CD14-positive monocyte (primary cell): ENCODE measurements around the gene PCK2. TPM values are rescaled to one million over a fixed set of nuclear protein-coding genes. Genes with fewer than 3 reads are reported as not detected.

Experiments used
- DNase-seq, 3 donors: peaks; one replicate each; pipeline ENCODE4 v3.0.0-alpha.2; 2011 to 2022
- H2AFZ ChIP-seq: 2 replicates; pipeline ENCODE4 v1.6.0; 2012; ENCODE audit warnings: mild to moderate bottlenecking, low read depth, low read length, inconsistent platforms; ENCODE audit not compliant: insufficient read depth, poor library complexity, severe bottlenecking
- H3K27ac ChIP-seq, 2 donors: 1 replicate in 1 of 2; 2 replicates in 1 of 2; pipeline ENCODE4 v1.5.1; 2012 to 2013; ENCODE audit warnings: low read length in 2 of 2, control low read depth in 1 of 2, inconsistent platforms in 1 of 2, low read depth in 1 of 2, mild to moderate bottlenecking in 1 of 2
- H3K27me3 ChIP-seq, 2 donors: one replicate each; pipeline versions ENCODE4 v1.6.0 to v1.6.1; 2011 to 2013; ENCODE audit warnings: low read length in 2 of 2; ENCODE audit not compliant: control insufficient read depth in 2 of 2, insufficient read depth in 2 of 2
- H3K36me3 ChIP-seq, 2 donors: replicated peaks in 1 of 2; 1 replicate in 1 of 2; 2 replicates in 1 of 2; pipeline versions ENCODE4 v1.5.1 to v1.6.1; 2012 to 2013; ENCODE audit warnings: low read length in 2 of 2, control low read depth in 1 of 2, inconsistent platforms in 1 of 2, mild to moderate bottlenecking in 1 of 2; ENCODE audit not compliant: insufficient read depth in 2 of 2, control insufficient read depth in 1 of 2
- H3K4me1 ChIP-seq, 2 donors: 1 replicate in 1 of 2; 2 replicates in 1 of 2; pipeline versions ENCODE4 v1.5.1 to v1.6.1; 2012 to 2013; ENCODE audit warnings: low read length in 2 of 2, control low read depth in 1 of 2, inconsistent platforms in 1 of 2, mild to moderate bottlenecking in 1 of 2, moderate library complexity in 1 of 2; ENCODE audit not compliant: insufficient read depth in 2 of 2, control insufficient read depth in 1 of 2
- H3K4me2 ChIP-seq: replicated peaks from 2 replicates; pipeline ENCODE3; 2012; ENCODE audit warnings: low read length, moderate library complexity, mild to moderate bottlenecking; ENCODE audit not compliant: poor library complexity, severe bottlenecking; ENCODE audit errors: extremely low read depth
- H3K4me3 ChIP-seq, 3 experiments: fragments of 200-600 bp in 1 of 3; sonication (generic) in 1 of 3; replicated peaks in 1 of 3; 1 replicate in 2 of 3; 2 replicates in 1 of 3; pipeline ENCODE4 v1.5.1; 2011 to 2013; ENCODE audit warnings: low read length in 3 of 3, mild to moderate bottlenecking in 3 of 3, control low read depth in 2 of 3, low read depth in 2 of 3, inconsistent platforms in 1 of 3, moderate library complexity in 1 of 3
- H3K79me2 ChIP-seq: 2 replicates; pipeline ENCODE4 v1.6.0; 2012; ENCODE audit warnings: mild to moderate bottlenecking, control low read depth, inconsistent platforms, low read length, moderate library complexity; ENCODE audit not compliant: insufficient read depth
- H3K9ac ChIP-seq: 2 replicates; pipeline ENCODE4 v1.6.0; 2017; ENCODE audit warnings: low read length, mild to moderate bottlenecking; ENCODE audit not compliant: insufficient read depth, poor library complexity, severe bottlenecking
- H3K9me3 ChIP-seq, 2 donors: replicated peaks in 1 of 2; 1 replicate in 1 of 2; 2 replicates in 1 of 2; pipeline versions ENCODE4 v1.5.1 to v1.6.1; 2012 to 2013; ENCODE audit warnings: low read length in 2 of 2, control low read depth in 1 of 2; ENCODE audit not compliant: control insufficient read depth in 1 of 2, insufficient read depth in 1 of 2
- H4K20me1 ChIP-seq: 2 replicates; pipeline ENCODE4 v1.6.0; 2012; ENCODE audit warnings: mild to moderate bottlenecking, low read length, control low read depth, moderate library complexity; ENCODE audit not compliant: insufficient read depth
- H3K27ac Mint-ChIP-seq, 7 donors: one replicate each; pipeline ENCODE4 v1.8.0; 2020; ENCODE audit warnings: mild to moderate bottlenecking in 7 of 7, mixed read lengths in 7 of 7, moderate library complexity in 6 of 7, inconsistent platforms in 2 of 7
- H3K27me3 Mint-ChIP-seq, 3 donors: one replicate each; pipeline ENCODE4 v1.8.0; 2021 to 2022; ENCODE audit warnings: low read depth in 3 of 3, mild to moderate bottlenecking in 3 of 3, mixed read lengths in 3 of 3, moderate library complexity in 3 of 3, inconsistent platforms in 1 of 3
- H3K36me3 Mint-ChIP-seq, 2 donors: one replicate each; pipeline ENCODE4 v1.8.0; 2020; ENCODE audit warnings: mixed read lengths in 2 of 2, inconsistent platforms in 1 of 2, mild to moderate bottlenecking in 1 of 2
- H3K4me1 Mint-ChIP-seq: one replicate; pipeline ENCODE4 v1.8.0; 2020; ENCODE audit warnings: mild to moderate bottlenecking, mixed read lengths
- H3K4me3 Mint-ChIP-seq, 2 donors: one replicate each; pipeline ENCODE4 v1.8.0; 2020; ENCODE audit warnings: mild to moderate bottlenecking in 2 of 2, mixed read lengths in 2 of 2, moderate library complexity in 1 of 2
- H3K9me3 Mint-ChIP-seq, 7 donors: one replicate each; pipeline ENCODE4 v1.8.0; 2020 to 2022; ENCODE audit warnings: mixed read lengths in 7 of 7, mild to moderate bottlenecking in 6 of 7, moderate library complexity in 6 of 7, inconsistent platforms in 2 of 7
- CTCF ChIP-seq: fragments of 200-600 bp; IDR thresholded peaks from one replicate; pipeline ENCODE4 v1.8.0; 2022; ENCODE audit warnings: antibody characterized with exemption, mild to moderate bottlenecking
- WGBS: methylation state at CpG from one replicate; pipeline ENCODE4 v1.1.5; 2013; ENCODE audit warnings: missing lambda C conversion rate; ENCODE audit not compliant: insufficient coverage; 5-methylcytosine and 5-hydroxymethylcytosine counted together
- intact Hi-C, 2 donors: fragments of 100-400 bp; cut with micrococcal nuclease; formaldehyde crosslinking; loops; one replicate each; pipeline versions ENCODE4 v1.15.0 to v1.15.1; 2023
- polyA plus RNA-seq, 3 donors: library from polyadenylated mRNA; depleted of rRNA in 1 of 3; unstranded in 2 of 3; stranded (reverse) in 1 of 3; fragments of 300-500 nt in 2 of 3; fragments of >200 nt in 1 of 3; fragmentation: Illumina TruSeq in 2 of 3; gene quantifications; 1 replicate in 2 of 3; 2 replicates in 1 of 3; pipeline ENCODE4 v1.2.3, GENCODE V29; 2012 to 2021

Gene PCK2
- polyA plus RNA-seq, 3 donors = 29.9 to 34.2 (median 31.3) TPM

- peak overlapping the region in 1 of 2 donors; percentile 84 for H3K27ac ChIP-seq
- Mint-ChIP-seq H3K36me3 (peaks cover 39 to 43% of the 10 kb centered on the region in 2 donors), H3K27me3 (peaks cover 0 to 2% (median 1%) of the 10 kb centered on the region in 3 donors), H3K4me3 (no peak overlapping the region), H3K9me3 (no peaks in the 10 kb centered on the region), H3K4me1 (peaks cover 58% of the 10 kb centered on the region), H3K27ac (peak overlapping the region in 1 of 7 donors; percentile 63)
- H3K4me3 ChIP-seq = peak overlapping the region in 1 of 3 experiments; percentile 100
- H3K27me3 ChIP-seq = no peaks in the 10 kb centered on the region
- no CpG with 5 or more reads among the region's 1 CpG for WGBS
- peak overlapping the region; percentile 98 for H3K4me2 ChIP-seq
- no peaks in the 10 kb centered on the region for H3K9me3 ChIP-seq
- intact Hi-C loops = no loop called here
- peaks cover 53% of the 10 kb centered on the region for H4K20me1 ChIP-seq
- H2AFZ ChIP-seq = no peak overlapping the region
- H3K36me3 ChIP-seq = peaks cover 25 to 38% of the 10 kb centered on the region in 2 donors
- H3K4me1 ChIP-seq = peaks cover 46 to 62% of the 10 kb centered on the region in 2 donors
- no peak overlapping the region for H3K9ac ChIP-seq
- TF ChIP-seq CTCF = no peak
- no peak for DNase-seq
- peaks cover 70% of the 10 kb centered on the region for H3K79me2 ChIP-seq
Measured at GRCh38 chr14:24144451-24144850, 50.3 kb downstream of the PCK2 start.

GRCh38 chr14:24145219-24145618 is 51.1 kb downstream of the PCK2 start:
- Histone ChIP-seq H3K4me1 (peaks cover 40 to 56% of the 10 kb centered on the region in 2 donors), H3K9ac (no peak overlapping the region), H3K4me3 (peak overlapping the region in 2 of 3 experiments; percentile 84 to 100), H3K4me2 (peak overlapping the region; percentile 98), H3K27me3 (no peaks in the 10 kb centered on the region), H2AFZ (no peak overlapping the region), H4K20me1 (peaks cover 59% of the 10 kb centered on the region), H3K79me2 (peaks cover 70% of the 10 kb centered on the region), H3K36me3 (peaks cover 30 to 42% of the 10 kb centered on the region in 2 donors), H3K9me3 (no peaks in the 10 kb centered on the region), H3K27ac (peak overlapping the region in 1 of 2 donors; percentile 84)
- no peak for DNase-seq
- TF ChIP-seq CTCF = no peak
- Mint-ChIP-seq H3K4me3 (peak overlapping the region; percentile 98 to 99), H3K36me3 (peaks cover 43 to 46% of the 10 kb centered on the region in 2 donors), H3K27me3 (peaks cover 0 to 2% (median 1%) of the 10 kb centered on the region in 3 donors), H3K4me1 (peaks cover 55% of the 10 kb centered on the region), H3K9me3 (no peaks in the 10 kb centered on the region), H3K27ac (peak overlapping the region in 5 of 7 donors; percentile 14 to 99 (median 96))
- intact Hi-C loops = no loop called here
- no CpG with 5 or more reads among the region's 2 CpGs for WGBS
